Stimulated activated CD4-positive, alpha-beta T cell treated with anti-CD3 and anti-CD28 coated beads, TNF-alpha, amount 100 ng/mL, for 1 hour (primary cell): ENCODE results near the gene GUCD1.
A peak's percentile ranks its signal among the peaks of the same experiment; 100 is the strongest.
"Not testable (repeated sequence)": the region's sequence is repeated elsewhere in the genome, so short reads cannot be mapped to it uniquely, and the experiment has no call there.

Experiments
- DNase-seq, 3 donors: peaks; one replicate each; pipeline ENCODE4 v3.0.0-alpha.2; 2020; ENCODE audit warnings: low read depth in 3 of 3, low spot score in 1 of 3

Gene GUCD1

DNA sequence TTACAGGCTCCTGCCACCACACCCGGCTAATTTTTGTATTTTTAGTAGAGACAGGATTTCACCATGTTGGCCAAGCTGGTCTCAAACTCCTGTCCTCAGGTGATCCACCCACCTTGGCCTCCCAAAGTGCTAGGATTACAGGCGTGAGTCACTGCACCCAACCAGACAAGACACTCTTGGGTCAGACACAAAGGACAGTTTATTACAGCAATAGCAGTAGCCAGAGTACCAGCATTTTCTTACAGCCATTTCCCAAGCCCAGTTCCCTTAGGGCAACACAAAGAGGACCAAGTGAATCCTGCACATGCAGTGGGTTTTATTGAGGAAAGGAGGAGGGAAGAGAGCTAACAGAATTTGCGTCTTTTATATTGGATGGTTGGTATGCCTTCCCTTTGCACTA lies 24.0 kb downstream of the GUCD1 start:
- not testable (repeated sequence) for DNase-seq

GRCh38 chr22:24529898-24530297 lies 25.0 kb downstream of the GUCD1 start:
- DNase-seq = no peak

DNA sequence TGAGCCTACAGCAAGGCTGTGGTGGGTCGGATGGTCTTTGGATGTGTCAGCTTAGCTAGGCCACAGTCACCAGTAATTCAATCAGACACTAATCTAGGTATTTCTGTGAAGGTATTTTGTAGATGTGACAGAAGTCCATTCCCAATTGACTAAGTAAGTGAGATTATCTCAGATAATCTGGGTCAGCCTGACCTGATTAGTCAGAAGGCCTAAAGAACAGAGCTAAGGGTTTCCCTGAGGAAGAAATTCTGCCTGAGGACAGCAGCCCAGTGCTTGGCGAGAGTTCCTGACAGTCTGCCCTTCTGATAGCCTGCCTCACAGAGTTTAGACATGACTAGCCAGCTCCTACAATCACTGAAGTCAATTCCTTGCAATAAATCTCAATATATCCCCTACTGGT lies 28.7 kb downstream of the GUCD1 start:
- DNase-seq = no peak

DNA sequence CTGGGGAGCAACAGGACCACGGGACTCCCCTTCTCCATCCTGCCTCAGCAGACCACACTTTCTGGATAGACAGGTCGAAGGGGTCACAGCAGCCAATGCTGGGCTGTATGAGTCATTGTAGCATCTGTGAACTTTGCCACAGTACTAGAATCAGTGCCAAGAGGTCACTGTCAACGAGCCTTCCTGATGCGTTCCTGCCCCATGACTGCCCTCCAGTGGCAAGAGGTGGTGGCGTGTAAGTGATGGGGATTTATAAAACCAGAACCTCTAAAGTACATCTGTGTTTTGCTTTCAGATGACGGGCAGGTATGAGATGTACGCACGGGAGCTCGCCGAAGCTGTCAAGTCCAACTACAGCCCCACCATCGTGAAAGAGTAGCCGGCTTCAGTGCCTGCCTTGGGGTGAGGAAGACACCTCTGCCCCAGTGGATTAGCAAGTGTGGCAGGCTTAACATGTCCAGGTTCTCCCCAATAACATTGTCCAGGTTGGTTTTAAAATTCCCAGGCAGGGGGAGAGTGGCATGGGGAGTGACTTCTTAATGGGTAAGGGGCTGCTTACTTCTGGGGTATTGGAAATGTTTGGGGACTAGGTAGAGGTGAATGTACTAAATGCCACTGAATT lies 29.4 kb downstream of the GUCD1 start:
- DNase-seq = peak; percentile 46 to 64 (median 49)

- DNase-seq = no peak
Observed at GRCh38 chr22:24523873-24524272, 31.1 kb downstream of the GUCD1 start.

DNA sequence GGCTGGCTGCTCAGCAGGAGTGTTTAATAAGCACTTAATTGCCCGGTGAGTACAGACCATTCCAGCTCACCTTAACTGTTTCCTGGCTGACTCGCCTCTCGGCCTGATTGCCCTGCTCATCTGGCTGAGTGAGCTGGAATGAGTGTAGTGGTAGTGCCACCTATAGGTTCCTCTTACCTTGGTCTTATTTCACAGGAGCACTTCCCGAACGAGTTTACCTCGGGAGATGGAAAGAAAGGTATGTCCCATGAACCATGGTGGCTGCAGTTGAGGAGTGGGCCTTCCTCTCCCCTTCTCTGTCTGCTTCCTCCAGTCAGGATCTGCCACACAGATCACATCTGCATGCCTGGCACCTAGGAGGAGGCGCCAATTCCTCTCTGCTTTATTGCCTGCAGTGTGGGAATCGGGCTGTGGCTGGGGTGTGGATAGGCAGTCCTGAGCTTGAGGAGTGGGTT lies 33.1 kb downstream of the GUCD1 start:
- DNase-seq = no peak

- DNase-seq = no peak
Observed at GRCh38 chr22:24519496-24519895, 35.4 kb downstream of the GUCD1 start.

DNA sequence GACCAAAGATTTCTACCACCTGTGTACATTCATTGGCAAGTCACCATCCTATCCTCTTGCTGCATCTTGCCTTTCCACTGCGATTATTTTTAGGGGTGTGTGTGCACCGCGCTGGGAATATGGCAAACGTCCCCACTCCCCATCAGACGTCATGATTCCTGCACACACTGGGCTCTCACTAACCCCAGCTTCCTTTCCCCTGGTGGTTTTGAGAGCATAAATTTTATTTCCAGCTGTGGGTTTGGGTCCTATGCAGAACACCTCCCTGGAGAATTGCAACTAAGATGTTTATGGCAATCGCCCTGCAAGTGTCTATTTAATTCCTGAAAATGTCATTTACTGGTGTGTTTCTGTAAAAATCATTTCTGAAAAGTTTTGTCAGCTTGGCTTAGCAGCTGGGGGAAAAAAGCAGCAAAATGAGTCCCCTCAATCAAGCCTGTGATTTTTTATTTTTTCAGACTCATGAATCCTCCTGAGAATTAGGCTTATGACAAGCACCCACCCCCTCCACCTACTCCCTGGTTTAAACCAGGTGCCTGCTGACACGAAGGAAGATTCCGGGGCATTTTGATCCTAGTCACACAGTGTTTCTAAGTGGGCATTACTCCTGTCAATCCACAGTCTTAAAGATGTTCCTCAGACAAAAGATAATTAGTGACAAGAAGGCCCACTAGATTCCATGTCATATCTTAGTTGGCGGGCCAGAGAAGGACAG lies 36.0 kb downstream of the GUCD1 start:
- no peak for DNase-seq

DNA sequence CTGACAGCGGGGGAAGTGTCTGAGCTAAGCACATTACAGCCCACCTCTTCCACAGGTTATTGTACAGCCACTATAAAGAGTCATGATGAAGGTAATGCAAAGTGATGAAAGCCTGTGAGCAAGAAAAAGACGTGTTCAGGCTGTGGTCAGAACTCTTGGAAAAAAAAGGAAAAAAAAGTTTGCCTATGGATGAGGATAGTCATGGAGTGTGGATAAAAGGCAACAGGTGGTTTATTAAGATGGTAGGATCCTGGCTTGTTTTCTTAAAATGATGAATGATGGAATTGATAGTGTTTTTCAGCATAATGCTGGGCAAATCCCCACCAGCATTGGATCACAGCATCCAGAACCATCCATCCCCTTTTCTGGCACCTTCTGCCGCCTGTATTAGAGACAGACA lies 36.7 kb downstream of the GUCD1 start:
- no peak for DNase-seq

GRCh38 chr22:24517446-24517845 lies 37.5 kb downstream of the GUCD1 start:
- DNase-seq = no peak

DNA sequence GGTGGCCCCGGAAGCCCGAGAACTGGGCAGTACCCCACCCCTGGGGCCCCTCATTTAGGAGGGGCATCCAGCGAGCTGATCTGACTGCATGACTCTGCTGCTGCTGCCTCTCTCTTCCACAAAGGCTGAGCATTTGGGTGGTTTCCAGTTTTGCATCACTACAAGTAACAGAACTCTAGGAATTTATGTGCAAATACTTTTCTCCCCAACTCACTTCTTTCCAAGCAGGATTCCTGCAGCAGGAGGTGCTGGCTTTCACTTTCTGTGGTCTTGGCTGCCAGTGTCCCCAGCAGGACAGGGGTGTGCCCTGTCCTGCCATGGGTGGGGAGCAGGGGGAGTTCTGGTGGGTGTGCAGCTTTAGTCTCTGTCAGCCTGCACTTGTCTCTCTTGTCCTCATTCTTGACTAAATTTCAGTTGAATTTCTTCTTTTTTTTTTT lies 38.6 kb downstream of the GUCD1 start:
- DNase-seq = no peak

GRCh38 chr22:24515027-24515338 lies 40.0 kb downstream of the GUCD1 start:
- no peak for DNase-seq

DNA sequence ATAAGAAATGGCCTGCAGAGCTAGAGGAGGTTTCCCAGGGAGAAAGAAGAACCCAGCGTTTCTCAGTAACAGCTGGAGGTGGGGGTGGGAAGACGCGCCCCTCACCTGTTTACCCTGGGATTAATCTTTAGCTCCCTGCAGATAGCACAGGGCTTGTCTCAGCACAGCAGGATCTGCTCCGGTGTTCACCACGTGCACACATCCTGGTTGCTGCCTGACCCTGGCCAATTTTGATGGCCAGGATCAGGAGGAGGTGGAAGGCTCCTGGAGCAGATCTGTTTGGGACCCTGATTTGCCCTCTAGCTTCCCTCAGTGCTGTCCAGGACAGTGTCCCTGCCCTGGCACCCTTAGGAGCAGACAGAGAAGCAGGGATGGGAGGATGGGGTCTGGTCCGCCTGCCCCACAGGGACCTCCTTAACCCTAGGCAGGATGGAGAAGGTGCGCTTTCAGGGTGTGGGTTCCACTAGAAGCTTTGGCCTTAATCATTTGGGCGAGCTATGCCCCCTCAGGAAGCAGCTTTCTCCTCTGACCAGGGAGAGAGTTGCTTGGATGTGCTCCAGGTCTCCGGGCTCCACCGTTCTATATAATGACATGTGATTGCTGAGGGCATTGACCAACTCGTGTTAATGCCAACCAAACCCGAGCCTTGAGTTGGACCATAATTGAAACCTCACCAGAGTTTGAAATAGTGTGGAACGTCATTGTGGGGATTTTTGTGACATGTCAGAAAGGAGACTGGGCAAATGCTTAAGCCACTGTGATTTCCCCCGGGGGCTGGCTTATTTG lies 40.5 kb downstream of the GUCD1 start:
- no peak for DNase-seq

DNA sequence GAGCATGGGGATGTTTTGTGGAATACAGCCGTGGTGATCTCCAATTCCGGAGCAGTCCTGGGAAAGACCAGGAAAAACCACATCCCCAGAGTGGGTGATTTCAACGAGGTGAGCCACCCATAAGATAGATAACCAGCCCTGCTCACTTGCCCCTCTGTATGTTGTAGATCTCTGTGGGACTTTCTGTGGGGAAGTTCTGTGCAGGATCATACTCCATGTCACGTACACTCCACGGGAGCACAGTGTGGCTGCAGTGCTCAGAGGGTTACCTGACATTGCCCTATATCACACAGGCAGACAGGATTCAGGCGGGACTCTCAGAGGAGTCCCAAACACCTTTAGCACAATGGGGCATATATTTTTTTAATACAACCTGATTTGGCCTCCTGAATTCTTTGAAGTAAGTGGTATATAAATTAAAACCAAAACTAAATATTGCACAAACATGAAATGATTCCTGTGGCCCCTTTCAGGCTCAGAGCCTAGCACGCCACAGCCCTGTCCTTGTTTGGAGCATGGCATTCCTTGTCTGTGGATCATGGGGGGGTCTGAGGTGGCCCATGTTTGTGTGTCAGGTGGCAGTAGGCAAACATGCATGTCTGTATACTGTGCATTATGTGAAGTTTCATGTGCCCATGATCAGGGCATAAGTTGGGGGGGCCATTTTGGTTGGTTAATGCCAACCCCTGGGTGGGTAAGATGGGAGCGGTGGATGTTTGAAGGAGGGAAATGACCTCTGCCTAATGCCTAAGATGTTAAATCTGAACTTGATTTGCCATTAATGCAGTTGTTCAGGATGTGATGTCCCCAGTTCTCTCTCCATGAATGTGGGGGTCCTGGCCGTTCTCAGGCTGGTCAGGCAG lies 41.3 kb downstream of the GUCD1 start:
- DNase-seq = no peak

GRCh38 chr22:24512043-24512442 lies 42.9 kb downstream of the GUCD1 start:
- no peak for DNase-seq

- no peak for DNase-seq
Observed at GRCh38 chr22:24510637-24511625, 44.0 kb downstream of the GUCD1 start.

- no peak for DNase-seq
Observed at GRCh38 chr22:24507716-24508115, 47.2 kb downstream of the GUCD1 start.

- no peak for DNase-seq
Observed at GRCh38 chr22:24506802-24507438, 48.0 kb downstream of the GUCD1 start.

DNA sequence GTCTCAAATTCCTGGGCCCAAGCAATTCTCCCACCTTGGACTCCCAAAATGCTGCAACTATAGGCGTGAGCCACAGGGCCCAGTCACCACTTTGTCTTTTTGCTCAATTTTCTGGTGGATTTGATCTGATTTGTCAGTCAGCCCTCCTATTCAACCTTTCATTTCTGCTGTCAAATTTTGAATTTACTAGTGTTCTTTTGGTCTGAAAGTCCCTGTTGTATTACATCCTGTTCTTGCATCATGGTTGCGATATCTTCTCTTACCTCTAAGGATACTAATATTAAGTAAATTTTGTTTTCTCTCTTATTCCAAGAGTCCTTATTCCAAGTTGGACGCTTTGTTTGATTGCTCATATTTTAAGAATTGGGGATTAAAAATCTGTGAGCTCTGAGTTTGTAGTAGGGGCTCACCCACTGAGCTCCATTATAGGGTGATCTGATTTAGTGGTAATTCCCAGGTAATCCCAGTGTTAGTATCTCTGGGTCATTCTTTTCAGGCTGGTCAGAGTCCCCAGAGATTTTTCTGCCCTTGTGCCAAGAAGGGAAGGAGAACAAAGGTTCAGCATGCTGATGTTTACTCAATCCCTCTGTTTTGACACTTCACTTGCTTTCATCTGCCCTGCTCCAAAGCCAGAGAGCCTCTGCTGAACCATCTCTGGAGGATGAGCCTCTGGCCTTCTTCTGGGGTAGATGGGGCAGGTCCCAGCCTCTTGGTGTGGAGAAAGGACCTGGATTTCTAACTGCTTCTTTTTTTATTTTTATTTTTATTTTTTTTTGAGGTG lies 49.8 kb downstream of the GUCD1 start:
- DNase-seq = no peak
